HL-60 (cell line): Measurements from ENCODE around the gene FHL1.
A peak's percentile ranks its signal among the peaks of the same experiment; 100 is the strongest.

Experiments used
- DNase-seq, 2 experiments: peaks; one replicate each; pipeline ENCODE4 v3.0.0-alpha.2; 2010 to 2020; ENCODE audit warnings: low read depth in 1 of 2, low spot score in 1 of 2
- H3K27ac ChIP-seq: fragments of 250-450 bp; sonication (Bioruptor Pico); replicated peaks from 2 replicates; pipeline ENCODE4 v1.5.1; 2020; ENCODE audit warnings: mild to moderate bottlenecking, moderate library complexity
- H3K27me3 ChIP-seq: fragments of 250-450 bp; sonication (Bioruptor Pico); 2 replicates; pipeline ENCODE4 v1.5.1; 2021; ENCODE audit warnings: mild to moderate bottlenecking, moderate library complexity; ENCODE audit not compliant: insufficient read depth, poor library complexity, severe bottlenecking
- H3K4me3 ChIP-seq: replicated peaks from 2 replicates; pipeline ENCODE4 v1.5.1; 2011; ENCODE audit warnings: mild to moderate bottlenecking, control low read depth, low read length; ENCODE audit not compliant: insufficient read depth
- CTCF ChIP-seq: IDR thresholded peaks from one replicate; pipeline ENCODE4 v1.5.1; 2011; ENCODE audit warnings: low read length, control low read depth, inconsistent platforms; ENCODE audit not compliant: insufficient read depth
- GABPA ChIP-seq: IDR thresholded peaks from 2 replicates; pipeline ENCODE4 v1.6.1; 2012; ENCODE audit warnings: low read depth
- POLR2AphosphoS5 ChIP-seq: IDR thresholded peaks from 2 replicates; pipeline ENCODE4 v1.6.1; 2012; ENCODE audit warnings: low read depth
- REST ChIP-seq: IDR thresholded peaks from 2 replicates; pipeline ENCODE4 v1.6.1; 2012; ENCODE audit warnings: low read depth; ENCODE audit not compliant: insufficient replicate concordance
- SPI1 ChIP-seq: IDR thresholded peaks from 2 replicates; pipeline ENCODE4 v1.6.1; 2012; ENCODE audit warnings: low read depth, mild to moderate bottlenecking, borderline replicate concordance

The FHL1 gene

GRCh38 chrX:136191171-136191570, 43.8 kb downstream of the FHL1 start:
- DNase-seq, result no peak
- no peak overlapping the region for H3K4me3 ChIP-seq
- TF ChIP-seq POLR2AphosphoS5 (no peak), CTCF (no peak), SPI1 (no peak), GABPA (no peak), REST (no peak)

GRCh38 chrX:136192135-136192534, 44.8 kb downstream of the FHL1 start:
- TF ChIP-seq GABPA (no peak), REST (no peak), SPI1 (no peak), CTCF (no peak), POLR2AphosphoS5 (no peak)
- H3K4me3 ChIP-seq, result no peak overlapping the region
- no peaks in the 10 kb centered on the region for H3K27me3 ChIP-seq
- no peak for DNase-seq
- H3K27ac ChIP-seq, result no peak overlapping the region

More at GRCh38 chrX:136191171-136191570, 43.8 kb downstream of the FHL1 start:
- H3K27ac ChIP-seq, result no peak overlapping the region
- no peaks in the 10 kb centered on the region for H3K27me3 ChIP-seq

- H3K4me3 ChIP-seq, result no peak overlapping the region
- TF ChIP-seq CTCF, result no peak
- TF ChIP-seq SPI1, result peak; percentile 73; the same call in 1 of the 2 replicates
- H3K27me3 ChIP-seq, result no peaks in the 10 kb centered on the region
- no peak overlapping the region for H3K27ac ChIP-seq
- DNase-seq, result peak in 1 of 2 experiments; percentile 30
Measured at GRCh38 chrX:136192839-136193414, 45.6 kb downstream of the FHL1 start.

- DNase-seq, result peak; percentile 21 to 48
Measured at GRCh38 chrX:136193771-136194170, 46.4 kb downstream of the FHL1 start.

More at GRCh38 chrX:136193771-136194170, 46.4 kb downstream of the FHL1 start:
- Histone ChIP-seq H3K27ac (no peak overlapping the region), H3K4me3 (no peak overlapping the region), H3K27me3 (no peaks in the 10 kb centered on the region)
- no peak for TF ChIP-seq CTCF
- no peak for TF ChIP-seq REST
- no peak for TF ChIP-seq GABPA
- no peak for TF ChIP-seq POLR2AphosphoS5
- TF ChIP-seq SPI1, result no peak
